ENCODE measurements around the gene KCNH1. TPM values are rescaled to one million over a fixed set of nuclear protein-coding genes. Genes with fewer than 3 reads are reported as not detected.

KCNH1 gene
- total RNA-seq, 2 donors from 2014 or later, result 0.68 to 1.2 TPM

DNA sequence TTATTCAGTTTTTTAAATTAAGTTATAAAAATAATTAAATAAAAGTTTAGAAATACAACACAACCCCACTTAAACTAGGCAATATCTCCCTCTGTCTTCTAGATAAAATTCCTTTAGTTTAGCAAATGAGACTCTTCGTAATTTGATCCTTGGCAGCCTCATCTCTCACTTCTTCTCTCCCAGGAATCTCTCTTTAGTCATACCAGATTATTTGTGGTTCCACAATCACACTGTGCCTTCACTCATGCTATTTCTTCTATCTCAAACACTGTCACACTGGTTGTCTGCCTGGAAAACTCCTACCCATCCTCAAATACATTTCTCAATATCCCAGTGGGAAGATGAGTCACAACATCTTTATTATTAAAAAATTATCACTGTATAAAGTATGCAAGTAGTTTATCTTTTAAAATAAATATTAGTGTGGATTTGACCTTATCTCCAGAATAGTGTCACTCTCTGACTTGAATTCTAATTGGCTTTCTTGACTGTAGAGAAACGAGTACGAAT is 195.5 kb downstream of the KCNH1 start:
- no peaks in the 10 kb centered on the region for H3K36me3 ChIP-seq
- DNase-seq (ENCODE audit: low spot score), result no peak
- intact Hi-C loops (cut with DNase I), result no loop called here
- no peaks in the 10 kb centered on the region for H3K9me3 ChIP-seq
- H3K4me3 ChIP-seq, result no peak overlapping the region
- no peaks in the 10 kb centered on the region for H3K27me3 ChIP-seq (replicated peaks; ENCODE audit: insufficient read depth)
- TF ChIP-seq POLR2AphosphoS5 (IDR thresholded peaks at IDR 0.05), result no peak
- TF ChIP-seq, protein P1, sequence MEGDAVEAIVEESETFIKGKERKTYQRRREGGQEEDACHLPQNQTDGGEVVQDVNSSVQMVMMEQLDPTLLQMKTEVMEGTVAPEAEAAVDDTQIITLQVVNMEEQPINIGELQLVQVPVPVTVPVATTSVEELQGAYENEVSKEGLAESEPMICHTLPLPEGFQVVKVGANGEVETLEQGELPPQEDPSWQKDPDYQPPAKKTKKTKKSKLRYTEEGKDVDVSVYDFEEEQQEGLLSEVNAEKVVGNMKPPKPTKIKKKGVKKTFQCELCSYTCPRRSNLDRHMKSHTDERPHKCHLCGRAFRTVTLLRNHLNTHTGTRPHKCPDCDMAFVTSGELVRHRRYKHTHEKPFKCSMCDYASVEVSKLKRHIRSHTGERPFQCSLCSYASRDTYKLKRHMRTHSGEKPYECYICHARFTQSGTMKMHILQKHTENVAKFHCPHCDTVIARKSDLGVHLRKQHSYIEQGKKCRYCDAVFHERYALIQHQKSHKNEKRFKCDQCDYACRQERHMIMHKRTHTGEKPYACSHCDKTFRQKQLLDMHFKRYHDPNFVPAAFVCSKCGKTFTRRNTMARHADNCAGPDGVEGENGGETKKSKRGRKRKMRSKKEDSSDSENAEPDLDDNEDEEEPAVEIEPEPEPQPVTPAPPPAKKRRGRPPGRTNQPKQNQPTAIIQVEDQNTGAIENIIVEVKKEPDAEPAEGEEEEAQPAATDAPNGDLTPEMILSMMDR (IDR thresholded peaks at IDR 0.05), result no peak
- TF ChIP-seq POLR2A (IDR thresholded peaks at IDR 0.05), result no peak
- H3K27ac ChIP-seq, result no peak overlapping the region
- WGBS, result 71% methylated on average over 3 of the region's 3 CpGs
- no peaks in the 10 kb centered on the region for H3K4me1 ChIP-seq (replicated peaks)

DNA sequence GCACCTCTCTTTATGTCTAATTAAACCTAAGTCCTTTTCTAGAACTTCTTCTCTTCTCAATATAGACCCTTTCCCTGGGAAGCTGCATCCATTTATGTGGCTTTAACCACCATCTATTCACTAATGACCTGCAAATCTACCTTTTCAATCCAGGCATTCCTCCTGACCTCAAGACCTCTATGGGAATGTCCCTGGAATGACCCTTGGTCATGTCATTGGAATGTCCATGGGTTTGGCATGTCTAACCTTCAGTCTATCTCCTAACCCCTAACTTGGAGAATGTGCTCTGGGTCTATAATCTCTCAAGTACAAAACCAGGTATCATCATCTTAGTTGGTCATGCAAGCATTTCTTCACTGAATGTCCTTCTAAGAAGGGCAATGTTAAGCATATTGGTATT is 196.1 kb downstream of the KCNH1 start:
- intact Hi-C loops (cut with DNase I), result no loop called here
- Histone ChIP-seq H3K27me3 (replicated peaks; ENCODE audit: insufficient read depth) (no peaks in the 10 kb centered on the region), H3K36me3 (no peaks in the 10 kb centered on the region), H3K4me1 (replicated peaks) (no peaks in the 10 kb centered on the region), H3K4me3 (no peak overlapping the region), H3K9me3 (no peaks in the 10 kb centered on the region), H3K27ac (no peak overlapping the region)
- TF ChIP-seq POLR2A (IDR thresholded peaks at IDR 0.05) (no peak), POLR2AphosphoS5 (IDR thresholded peaks at IDR 0.05) (no peak)
- TF ChIP-seq, protein P1 (IDR thresholded peaks at IDR 0.05), result no peak
- DNase-seq (ENCODE audit: low spot score), result no peak

DNA sequence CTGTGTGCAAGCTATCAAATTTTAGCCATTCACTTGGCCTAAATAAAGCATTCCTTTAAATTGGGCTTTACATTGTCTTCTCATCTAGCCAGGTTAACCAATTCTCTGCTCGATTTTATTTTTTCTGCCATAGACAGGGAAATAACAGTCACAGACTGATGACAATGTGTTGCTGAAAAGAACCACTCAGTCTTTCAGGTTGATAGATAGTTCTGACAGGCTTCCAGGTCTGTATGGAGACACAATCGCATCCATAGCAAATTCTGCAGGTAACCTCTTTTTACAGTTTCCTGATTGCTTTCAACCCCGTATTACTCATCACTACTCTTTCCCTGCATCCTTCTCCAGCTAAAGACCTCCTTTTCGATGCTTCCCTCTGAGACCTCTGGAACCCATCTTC is 198.0 kb downstream of the KCNH1 start:
- Histone ChIP-seq H3K27me3 (replicated peaks; ENCODE audit: insufficient read depth) (no peaks in the 10 kb centered on the region), H3K9me3 (no peaks in the 10 kb centered on the region), H3K4me3 (no peak overlapping the region), H3K4me1 (replicated peaks) (no peaks in the 10 kb centered on the region), H3K27ac (no peak overlapping the region), H3K36me3 (no peaks in the 10 kb centered on the region)
- no peak for DNase-seq (ENCODE audit: low spot score)
- TF ChIP-seq POLR2AphosphoS5 (IDR thresholded peaks at IDR 0.05) (no peak), POLR2A (IDR thresholded peaks at IDR 0.05) (no peak)
- TF ChIP-seq, protein P1 (IDR thresholded peaks at IDR 0.05), result no peak
- intact Hi-C loops (cut with DNase I), result no loop called here
- WGBS, result 86% methylated on average over 4 of the region's 4 CpGs

DNA sequence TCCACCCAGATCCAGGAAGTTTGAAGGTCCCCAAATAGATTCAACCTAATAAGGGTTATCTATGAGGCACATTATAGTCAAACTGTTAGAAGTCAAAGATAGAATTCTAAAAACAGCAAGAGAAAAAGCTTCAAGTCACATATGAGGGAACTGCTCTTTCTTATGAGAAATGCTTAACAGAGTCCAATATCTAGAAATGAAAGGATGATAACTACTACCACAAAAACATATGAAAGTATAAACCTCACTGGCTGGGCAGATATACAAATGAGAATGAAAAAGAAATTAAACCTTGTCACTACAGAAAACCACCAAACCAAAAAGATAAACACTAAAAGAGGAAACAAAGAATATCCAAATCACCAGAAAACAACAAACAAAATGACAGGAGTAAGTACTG is 201.8 kb downstream of the KCNH1 start:
- intact Hi-C loops (cut with DNase I), result no loop called here
- H3K27me3 ChIP-seq (replicated peaks; ENCODE audit: insufficient read depth), result no peaks in the 10 kb centered on the region
- no peaks in the 10 kb centered on the region for H3K36me3 ChIP-seq
- H3K4me3 ChIP-seq, result no peak overlapping the region
- H3K4me1 ChIP-seq (replicated peaks), result no peaks in the 10 kb centered on the region
- DNase-seq (ENCODE audit: low spot score), result no peak
- no peak for TF ChIP-seq POLR2A (IDR thresholded peaks at IDR 0.05)
- no peak overlapping the region for H3K27ac ChIP-seq
- H3K9me3 ChIP-seq, result no peaks in the 10 kb centered on the region

DNA sequence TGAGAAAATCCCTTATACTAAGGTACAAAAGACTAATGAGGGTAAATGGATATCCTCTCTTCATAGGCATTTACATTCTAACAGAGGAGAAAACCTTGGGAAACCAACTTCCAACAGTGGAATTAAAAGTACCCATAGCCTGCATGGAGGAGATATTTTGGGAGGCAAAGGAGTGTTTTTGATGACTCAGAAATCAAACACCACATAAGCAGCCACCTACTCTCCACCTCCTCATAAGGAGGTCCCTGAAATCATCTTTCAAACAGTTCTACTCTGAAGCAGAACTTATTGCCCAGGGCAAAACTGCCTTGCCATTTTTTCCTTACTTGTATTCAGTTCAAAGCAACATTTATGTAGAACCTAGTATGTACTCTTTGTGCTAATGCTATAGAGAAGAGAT is 211.3 kb downstream of the KCNH1 start:
- Histone ChIP-seq H3K36me3 (no peaks in the 10 kb centered on the region), H3K27me3 (replicated peaks; ENCODE audit: insufficient read depth) (no peaks in the 10 kb centered on the region), H3K27ac (no peak overlapping the region), H3K4me1 (replicated peaks) (no peaks in the 10 kb centered on the region), H3K4me3 (no peak overlapping the region), H3K9me3 (no peaks in the 10 kb centered on the region)
- no peak for DNase-seq (ENCODE audit: low spot score)
- no peak for TF ChIP-seq POLR2A (IDR thresholded peaks at IDR 0.05)
- TF ChIP-seq POLR2AphosphoS5 (IDR thresholded peaks at IDR 0.05), result no peak
- TF ChIP-seq, protein P1 (IDR thresholded peaks at IDR 0.05), result no peak
- intact Hi-C loops (cut with DNase I), result no loop called here

All from prostate gland (tissue), 2 donors.